ENCODE data around the gene FCMR.

DNA sequence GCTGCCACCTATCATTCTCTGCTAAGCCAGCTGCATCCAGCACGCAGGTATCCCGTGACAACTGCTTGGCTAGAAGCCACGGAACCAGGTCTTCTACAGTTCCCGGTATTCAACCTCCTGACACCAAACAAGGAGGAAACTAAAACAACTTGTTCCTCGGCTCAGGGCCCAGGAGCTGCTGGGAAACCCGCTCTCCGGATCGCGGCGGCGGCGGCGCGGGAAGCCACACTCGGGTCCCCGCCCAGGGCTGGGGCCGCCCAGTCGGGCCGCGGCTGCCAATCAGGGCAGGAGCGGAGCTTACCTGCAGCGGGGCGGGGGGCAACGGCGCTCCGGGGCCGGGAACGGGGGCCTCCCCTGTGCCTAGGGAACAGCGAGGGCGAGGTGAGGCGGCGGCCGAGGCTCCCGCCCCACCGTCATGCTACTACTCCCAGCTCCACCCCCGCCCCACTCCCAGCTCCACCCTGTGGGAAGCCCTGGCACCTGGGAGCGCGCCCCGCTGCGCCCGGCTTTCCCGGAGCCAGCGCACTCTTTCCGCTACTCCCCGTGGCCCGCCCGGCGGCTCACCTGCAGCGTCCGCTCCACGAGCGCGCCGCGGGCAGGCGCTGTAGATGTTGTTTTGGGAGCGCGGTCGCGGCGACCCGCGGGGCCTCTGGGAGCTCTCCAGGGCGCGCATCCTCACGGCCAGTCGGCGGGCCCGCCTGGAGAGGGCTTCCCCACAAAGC is 12.4 kb downstream of the FCMR start:
- no peak for TF ChIP-seq CTCF (IDR thresholded peaks at IDR 0.05; ENCODE audit: borderline replicate concordance, extremely low read depth, low read length, poor library complexity, severe bottlenecking)
- no peak for TF ChIP-seq EZH2 (IDR thresholded peaks at IDR 0.05; ENCODE audit: borderline replicate concordance, low read depth, low read length, severe bottlenecking)

All from DND-41 (cell line).